ENCODE data around the gene SPDYA.

DNA sequence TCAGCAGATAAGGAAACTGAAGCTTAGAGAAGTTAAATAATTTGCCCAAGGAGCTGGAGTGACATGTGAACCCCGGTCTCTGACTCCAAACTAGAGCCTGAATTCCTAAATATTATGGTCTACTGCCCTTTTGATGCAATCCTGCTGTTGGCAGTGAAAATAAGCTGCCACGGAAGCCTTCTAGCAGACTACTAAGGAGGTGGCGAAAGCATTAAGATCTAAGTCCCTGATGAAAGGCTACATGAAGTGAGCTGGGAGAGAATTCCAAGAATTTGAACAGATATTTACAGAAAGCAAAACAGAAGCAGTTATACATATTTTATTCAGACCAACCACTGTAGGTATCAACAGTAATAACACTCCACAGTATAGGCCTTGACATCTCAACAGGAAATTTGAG lies 31.4 kb downstream of the SPDYA start:
- TF ChIP-seq, protein P1, sequence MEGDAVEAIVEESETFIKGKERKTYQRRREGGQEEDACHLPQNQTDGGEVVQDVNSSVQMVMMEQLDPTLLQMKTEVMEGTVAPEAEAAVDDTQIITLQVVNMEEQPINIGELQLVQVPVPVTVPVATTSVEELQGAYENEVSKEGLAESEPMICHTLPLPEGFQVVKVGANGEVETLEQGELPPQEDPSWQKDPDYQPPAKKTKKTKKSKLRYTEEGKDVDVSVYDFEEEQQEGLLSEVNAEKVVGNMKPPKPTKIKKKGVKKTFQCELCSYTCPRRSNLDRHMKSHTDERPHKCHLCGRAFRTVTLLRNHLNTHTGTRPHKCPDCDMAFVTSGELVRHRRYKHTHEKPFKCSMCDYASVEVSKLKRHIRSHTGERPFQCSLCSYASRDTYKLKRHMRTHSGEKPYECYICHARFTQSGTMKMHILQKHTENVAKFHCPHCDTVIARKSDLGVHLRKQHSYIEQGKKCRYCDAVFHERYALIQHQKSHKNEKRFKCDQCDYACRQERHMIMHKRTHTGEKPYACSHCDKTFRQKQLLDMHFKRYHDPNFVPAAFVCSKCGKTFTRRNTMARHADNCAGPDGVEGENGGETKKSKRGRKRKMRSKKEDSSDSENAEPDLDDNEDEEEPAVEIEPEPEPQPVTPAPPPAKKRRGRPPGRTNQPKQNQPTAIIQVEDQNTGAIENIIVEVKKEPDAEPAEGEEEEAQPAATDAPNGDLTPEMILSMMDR (IDR thresholded peaks at IDR 0.05), result no peak
- TF ChIP-seq POLR2A (IDR thresholded peaks at IDR 0.05), result no peak
- no peak for TF ChIP-seq POLR2AphosphoS5 (IDR thresholded peaks at IDR 0.05)
